ENCODE data around the gene SKA1. TPM values are rescaled to one million over a fixed set of nuclear protein-coding genes. Genes with fewer than 3 reads are reported as not detected.

The SKA1 gene
- total and polyA plus RNA-seq, 2 of the 13 experiments (the other 11 are each of a cell fraction or from before 2014, with no cell fraction given): 5.3 to 21.3 TPM

- TF ChIP-seq ZFYVE20 (CRISPR knock-in tag; IDR thresholded peaks at IDR 0.05; ENCODE audit: borderline replicate concordance, low read depth) (no peak), ZNF142 (CRISPR knock-in tag; IDR thresholded peaks at IDR 0.05) (no peak), NR2F6 (IDR thresholded peaks at IDR 0.05) (no peak; the same call in 1 of the 2 replicates), NR2F6 (CRISPR knock-in tag; IDR thresholded peaks at IDR 0.05) (peak; percentile 81), ELF3 (CRISPR knock-in tag; IDR thresholded peaks at IDR 0.05) (no peak), CHD2 (IDR thresholded peaks at IDR 0.05; ENCODE audit: low read depth, low read length) (no peak), ZNF768 (CRISPR knock-in tag; IDR thresholded peaks at IDR 0.05) (no peak), FIP1L1 (IDR thresholded peaks at IDR 0.05; ENCODE audit: borderline replicate concordance, insufficient read depth, low read depth, low read length) (no peak), MTA3 (CRISPR knock-in tag; IDR thresholded peaks at IDR 0.05) (no peak), ZNF414 (CRISPR knock-in tag; IDR thresholded peaks at IDR 0.05) (no peak), ZBTB10 (CRISPR knock-in tag; IDR thresholded peaks at IDR 0.05; ENCODE audit: borderline replicate concordance) (no peak), ZNF558 (CRISPR knock-in tag; IDR thresholded peaks at IDR 0.05; ENCODE audit: borderline replicate concordance) (no peak), PRPF4 (IDR thresholded peaks at IDR 0.05; ENCODE audit: low read depth, low read length, poor library complexity, severe bottlenecking) (no peak), ZNF564 (CRISPR knock-in tag; IDR thresholded peaks at IDR 0.05) (0 out of 2 replicates have a peak, but pooled peaks have one; percentile 38), ONECUT2 (CRISPR knock-in tag; IDR thresholded peaks at IDR 0.05) (no peak), ZNF337 (CRISPR knock-in tag; IDR thresholded peaks at IDR 0.05; ENCODE audit: borderline replicate concordance, low read depth) (no peak), ZNF709 (CRISPR knock-in tag; IDR thresholded peaks at IDR 0.05) (no peak), NFKBIZ (CRISPR knock-in tag; IDR thresholded peaks at IDR 0.05) (no peak), ZNF788 (CRISPR knock-in tag; IDR thresholded peaks at IDR 0.05; ENCODE audit: borderline replicate concordance) (peak; percentile 62; the same call in 1 of the 2 replicates), ZNF276 (CRISPR knock-in tag; IDR thresholded peaks at IDR 0.05; ENCODE audit: low read depth) (no peak)
Observed at GRCh38 chr18:50401888-50402287, 27.0 kb downstream of the SKA1 start (continued).
